Jurkat, Clone E6-1 (cell line): ENCODE results near the gene DCP1A. TPM values are rescaled to one million over a fixed set of nuclear protein-coding genes. Genes with fewer than 3 reads are reported as not detected.
"Not testable (repeated sequence)": the region's sequence is repeated elsewhere in the genome, so short reads cannot be mapped to it uniquely, and the experiment has no call there.

Experiments used
- DNase-seq: peaks from one replicate; pipeline ENCODE4 v3.0.0-alpha.2; 2011; ENCODE audit warnings: low read depth, low spot score
- H3K4me3 ChIP-seq: 2 replicates; pipeline ENCODE4 v1.5.1; 2011; ENCODE audit warnings: mild to moderate bottlenecking, low read length, control low read depth, moderate library complexity
- polyA plus RNA-seq: library from polyadenylated mRNA; unstranded; fragments of >200 nt; gene quantifications from one replicate; pipeline ENCODE4 v1.2.1, GENCODE V29; 2012; ENCODE audit warnings: missing spikeins; ENCODE audit not compliant: insufficient read length, insufficient read depth

Gene DCP1A
- 22.7 TPM for polyA plus RNA-seq

GRCh38 chr3:53347261-53348064 lies at the start of gene DCP1A:
DCP1A (minus strand) TSS chr3:53347543; CDS start chr3:53347517, 26 bp downstream.
- peak within 1 kb of the TSS; percentile 99 for H3K4me3 ChIP-seq
- peak; percentile 96 for DNase-seq

- no peak overlapping the region for H3K4me3 ChIP-seq
- no peak for DNase-seq
Observed at GRCh38 chr3:53384465-53385423, 37.4 kb upstream of the DCP1A start.

GRCh38 chr3:53382106-53382505 lies 34.8 kb upstream of the DCP1A start:
- no peak overlapping the region for H3K4me3 ChIP-seq
- no peak for DNase-seq

- no peak overlapping the region for H3K4me3 ChIP-seq
- no peak for DNase-seq
Observed at GRCh38 chr3:53380306-53380705, 33.0 kb upstream of the DCP1A start.

- no peak overlapping the region for H3K4me3 ChIP-seq
- DNase-seq, result no peak
Observed at GRCh38 chr3:53379898-53380297, 32.6 kb upstream of the DCP1A start.

GRCh38 chr3:53377794-53378193 lies 30.5 kb upstream of the DCP1A start:
- no peak for DNase-seq
- H3K4me3 ChIP-seq, result no peak overlapping the region

- H3K4me3 ChIP-seq, result no peak overlapping the region
- no peak for DNase-seq
Observed at GRCh38 chr3:53376679-53377078, 29.3 kb upstream of the DCP1A start.

- DNase-seq, result peak; percentile 46
- H3K4me3 ChIP-seq, result no peak overlapping the region
Observed at GRCh38 chr3:53375019-53375418, 27.7 kb upstream of the DCP1A start.

GRCh38 chr3:53370719-53371118 lies 23.4 kb upstream of the DCP1A start:
- H3K4me3 ChIP-seq, DNase-seq: not testable (repeated sequence)

- DNase-seq, result no peak
- no peak overlapping the region for H3K4me3 ChIP-seq
Observed at GRCh38 chr3:53361852-53362251, 14.5 kb upstream of the DCP1A start.

GRCh38 chr3:53357458-53357857 lies 10.1 kb upstream of the DCP1A start:
- DNase-seq, result no peak
- no peak overlapping the region for H3K4me3 ChIP-seq

GRCh38 chr3:53354945-53355498 lies 7.7 kb upstream of the DCP1A start:
- no peak overlapping the region for H3K4me3 ChIP-seq
- no peak for DNase-seq

GRCh38 chr3:53353202-53353601 lies 5.9 kb upstream of the DCP1A start:
- H3K4me3 ChIP-seq, result no peak overlapping the region
- no peak for DNase-seq

- DNase-seq, result peak; percentile 51
Observed at GRCh38 chr3:53350652-53351051, 3.3 kb upstream of the DCP1A start.

GRCh38 chr3:53348118-53348517 lies 775 bp upstream of the DCP1A start:
- peak overlapping the region; percentile 99 for H3K4me3 ChIP-seq
- DNase-seq, result not testable (repeated sequence)

More at GRCh38 chr3:53350652-53351051, 3.3 kb upstream of the DCP1A start:
- H3K4me3 ChIP-seq, result no peak overlapping the region

GRCh38 chr3:53346922-53347260 lies 452 bp downstream of the DCP1A start:
- peak overlapping the region; percentile 99 for H3K4me3 ChIP-seq
- no peak for DNase-seq

GRCh38 chr3:53346514-53346913 lies 829 bp downstream of the DCP1A start:
- DNase-seq, result no peak
- peak overlapping the region; percentile 99 for H3K4me3 ChIP-seq

- no peak overlapping the region for H3K4me3 ChIP-seq
- no peak for DNase-seq
Observed at GRCh38 chr3:53342353-53342752, 5.0 kb downstream of the DCP1A start.

GRCh38 chr3:53337167-53337940 lies 10.0 kb downstream of the DCP1A start:
- no peak for DNase-seq
- H3K4me3 ChIP-seq, result no peak overlapping the region
